ENCODE data around the gene HTR5A.

The HTR5A gene

GRCh38 chr7:155066417-155066950 is 3.6 kb upstream of the HTR5A start:
- TF ChIP-seq, protein P1, sequence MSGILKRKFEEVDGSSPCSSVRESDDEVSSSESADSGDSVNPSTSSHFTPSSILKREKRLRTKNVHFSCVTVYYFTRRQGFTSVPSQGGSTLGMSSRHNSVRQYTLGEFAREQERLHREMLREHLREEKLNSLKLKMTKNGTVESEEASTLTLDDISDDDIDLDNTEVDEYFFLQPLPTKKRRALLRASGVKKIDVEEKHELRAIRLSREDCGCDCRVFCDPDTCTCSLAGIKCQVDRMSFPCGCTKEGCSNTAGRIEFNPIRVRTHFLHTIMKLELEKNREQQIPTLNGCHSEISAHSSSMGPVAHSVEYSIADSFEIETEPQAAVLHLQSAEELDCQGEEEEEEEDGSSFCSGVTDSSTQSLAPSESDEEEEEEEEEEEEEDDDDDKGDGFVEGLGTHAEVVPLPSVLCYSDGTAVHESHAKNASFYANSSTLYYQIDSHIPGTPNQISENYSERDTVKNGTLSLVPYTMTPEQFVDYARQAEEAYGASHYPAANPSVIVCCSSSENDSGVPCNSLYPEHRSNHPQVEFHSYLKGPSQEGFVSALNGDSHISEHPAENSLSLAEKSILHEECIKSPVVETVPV (CRISPR knock-in tag; IDR thresholded peaks at IDR 0.05): no peak
- no peak for TF ChIP-seq SNAI2 (CRISPR knock-in tag; IDR thresholded peaks at IDR 0.05)
- TF ChIP-seq, protein P2, sequence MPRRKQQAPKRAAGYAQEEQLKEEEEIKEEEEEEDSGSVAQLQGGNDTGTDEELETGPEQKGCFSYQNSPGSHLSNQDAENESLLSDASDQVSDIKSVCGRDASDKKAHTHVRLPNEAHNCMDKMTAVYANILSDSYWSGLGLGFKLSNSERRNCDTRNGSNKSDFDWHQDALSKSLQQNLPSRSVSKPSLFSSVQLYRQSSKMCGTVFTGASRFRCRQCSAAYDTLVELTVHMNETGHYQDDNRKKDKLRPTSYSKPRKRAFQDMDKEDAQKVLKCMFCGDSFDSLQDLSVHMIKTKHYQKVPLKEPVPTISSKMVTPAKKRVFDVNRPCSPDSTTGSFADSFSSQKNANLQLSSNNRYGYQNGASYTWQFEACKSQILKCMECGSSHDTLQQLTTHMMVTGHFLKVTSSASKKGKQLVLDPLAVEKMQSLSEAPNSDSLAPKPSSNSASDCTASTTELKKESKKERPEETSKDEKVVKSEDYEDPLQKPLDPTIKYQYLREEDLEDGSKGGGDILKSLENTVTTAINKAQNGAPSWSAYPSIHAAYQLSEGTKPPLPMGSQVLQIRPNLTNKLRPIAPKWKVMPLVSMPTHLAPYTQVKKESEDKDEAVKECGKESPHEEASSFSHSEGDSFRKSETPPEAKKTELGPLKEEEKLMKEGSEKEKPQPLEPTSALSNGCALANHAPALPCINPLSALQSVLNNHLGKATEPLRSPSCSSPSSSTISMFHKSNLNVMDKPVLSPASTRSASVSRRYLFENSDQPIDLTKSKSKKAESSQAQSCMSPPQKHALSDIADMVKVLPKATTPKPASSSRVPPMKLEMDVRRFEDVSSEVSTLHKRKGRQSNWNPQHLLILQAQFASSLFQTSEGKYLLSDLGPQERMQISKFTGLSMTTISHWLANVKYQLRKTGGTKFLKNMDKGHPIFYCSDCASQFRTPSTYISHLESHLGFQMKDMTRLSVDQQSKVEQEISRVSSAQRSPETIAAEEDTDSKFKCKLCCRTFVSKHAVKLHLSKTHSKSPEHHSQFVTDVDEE (CRISPR knock-in tag; IDR thresholded peaks at IDR 0.05): no peak
- TF ChIP-seq ZNF70 (CRISPR knock-in tag; IDR thresholded peaks at IDR 0.05): no peak
- TF ChIP-seq PPARA (CRISPR knock-in tag; IDR thresholded peaks at IDR 0.05; ENCODE audit: borderline replicate concordance): no peak
- no peak for TF ChIP-seq BACH2 (CRISPR knock-in tag; IDR thresholded peaks at IDR 0.05; ENCODE audit: borderline replicate concordance)
- TF ChIP-seq ZFP30 (CRISPR knock-in tag; IDR thresholded peaks at IDR 0.05): no peak
- no peak for TF ChIP-seq ZFP3 (CRISPR knock-in tag; IDR thresholded peaks at IDR 0.05)
- no peak for TF ChIP-seq ARNTL (CRISPR knock-in tag; IDR thresholded peaks at IDR 0.05; ENCODE audit: borderline replicate concordance, low read depth)
- no peak for TF ChIP-seq TOX (CRISPR knock-in tag; IDR thresholded peaks at IDR 0.05; ENCODE audit: borderline replicate concordance)
- no peak for TF ChIP-seq GLIS3 (CRISPR knock-in tag; IDR thresholded peaks at IDR 0.05)
- no peak for TF ChIP-seq CSDC2 (CRISPR knock-in tag; IDR thresholded peaks at IDR 0.05)
- TF ChIP-seq ESRRG (CRISPR knock-in tag; IDR thresholded peaks at IDR 0.05): no peak
- TF ChIP-seq PATZ1 (CRISPR knock-in tag; IDR thresholded peaks at IDR 0.05; ENCODE audit: borderline replicate concordance): no peak
- TF ChIP-seq ZC3H10 (CRISPR knock-in tag; IDR thresholded peaks at IDR 0.05): no peak
- no peak for TF ChIP-seq RARB (CRISPR knock-in tag; IDR thresholded peaks at IDR 0.05)
- TF ChIP-seq ISL1 (CRISPR knock-in tag; IDR thresholded peaks at IDR 0.05): no peak
- TF ChIP-seq ZNF565 (CRISPR knock-in tag; conservative IDR thresholded peaks at IDR 0.05; ENCODE audit: low read depth): no peak
- ATAC-seq: peak; percentile 18; the same call in 1 of the 3 replicates

DNA sequence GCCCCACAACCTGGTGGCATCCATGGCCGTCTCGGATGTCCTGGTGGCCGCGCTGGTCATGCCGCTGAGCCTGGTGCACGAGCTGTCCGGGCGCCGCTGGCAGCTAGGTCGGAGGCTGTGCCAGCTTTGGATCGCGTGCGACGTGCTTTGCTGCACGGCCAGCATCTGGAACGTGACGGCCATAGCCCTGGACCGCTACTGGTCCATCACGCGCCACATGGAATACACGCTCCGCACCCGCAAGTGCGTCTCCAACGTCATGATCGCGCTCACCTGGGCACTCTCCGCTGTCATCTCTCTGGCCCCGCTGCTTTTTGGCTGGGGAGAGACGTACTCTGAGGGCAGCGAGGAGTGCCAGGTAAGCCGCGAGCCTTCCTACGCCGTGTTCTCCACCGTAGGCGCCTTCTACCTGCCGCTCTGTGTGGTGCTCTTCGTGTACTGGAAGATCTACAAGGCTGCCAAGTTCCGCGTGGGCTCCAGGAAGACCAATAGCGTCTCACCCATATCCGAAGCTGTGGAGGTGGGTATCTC is 1.1 kb downstream of the HTR5A start:
- TF ChIP-seq TOX (CRISPR knock-in tag; IDR thresholded peaks at IDR 0.05; ENCODE audit: borderline replicate concordance): no peak
- TF ChIP-seq ZNF8 (CRISPR knock-in tag; IDR thresholded peaks at IDR 0.05): no peak
- TF ChIP-seq, protein P2 (CRISPR knock-in tag; IDR thresholded peaks at IDR 0.05): no peak
- TF ChIP-seq ZNF70 (CRISPR knock-in tag; IDR thresholded peaks at IDR 0.05): no peak
- TF ChIP-seq PPARA (CRISPR knock-in tag; IDR thresholded peaks at IDR 0.05; ENCODE audit: borderline replicate concordance): no peak
- TF ChIP-seq OSR1 (CRISPR knock-in tag; IDR thresholded peaks at IDR 0.05): no peak
- no peak for TF ChIP-seq ARNTL (CRISPR knock-in tag; IDR thresholded peaks at IDR 0.05; ENCODE audit: borderline replicate concordance, low read depth)
- TF ChIP-seq ESRRG (CRISPR knock-in tag; IDR thresholded peaks at IDR 0.05): no peak
- no peak for TF ChIP-seq CSDC2 (CRISPR knock-in tag; IDR thresholded peaks at IDR 0.05)
- TF ChIP-seq, protein P1 (CRISPR knock-in tag; IDR thresholded peaks at IDR 0.05): no peak
- no peak for TF ChIP-seq SNAI2 (CRISPR knock-in tag; IDR thresholded peaks at IDR 0.05)
- TF ChIP-seq ZNF565 (CRISPR knock-in tag; conservative IDR thresholded peaks at IDR 0.05; ENCODE audit: low read depth): no peak
- TF ChIP-seq TCF4 (CRISPR knock-in tag; IDR thresholded peaks at IDR 0.05; ENCODE audit: borderline replicate concordance): no peak
- TF ChIP-seq ISL1 (CRISPR knock-in tag; IDR thresholded peaks at IDR 0.05): no peak
- TF ChIP-seq GLIS3 (CRISPR knock-in tag; IDR thresholded peaks at IDR 0.05): no peak

More for the DNA sequence above, 1.1 kb downstream of the HTR5A start:
- ATAC-seq: no peak

Data from SK-N-SH treated with all-trans-retinoic acid at 6 μM for 48 hours (cell line).